IPS-18a (cell line): ENCODE data around the gene PARVA.

Experiments
- H3K27ac ChIP-seq: one replicate; pipeline ENCODE4 v1.5.1; 2013; ENCODE audit warnings: low read length
- H3K27me3 ChIP-seq: one replicate; pipeline ENCODE4 v1.6.1; 2013; ENCODE audit warnings: mild to moderate bottlenecking, low read length; ENCODE audit not compliant: control insufficient read depth, insufficient read depth
- H3K36me3 ChIP-seq: one replicate; pipeline ENCODE4 v1.6.1; 2013; ENCODE audit warnings: low read depth, low read length; ENCODE audit not compliant: control insufficient read depth
- H3K4me1 ChIP-seq: one replicate; pipeline ENCODE4 v1.6.1; 2013; ENCODE audit warnings: low read depth, low read length; ENCODE audit not compliant: control insufficient read depth
- H3K4me3 ChIP-seq: one replicate; pipeline ENCODE4 v1.5.1; 2013; ENCODE audit warnings: low read length
- H3K9ac ChIP-seq: one replicate; pipeline ENCODE4 v1.6.1; 2013; ENCODE audit warnings: mild to moderate bottlenecking, low read length, moderate library complexity
- H3K9me3 ChIP-seq: one replicate; pipeline ENCODE4 v1.6.1; 2013; ENCODE audit warnings: low read depth, low read length; ENCODE audit not compliant: control insufficient read depth

Gene PARVA

GRCh38 chr11:12529041-12529440, 151.7 kb downstream of the PARVA start:
- no peaks in the 10 kb centered on the region for H3K36me3 ChIP-seq
- H3K4me1 ChIP-seq: no peaks in the 10 kb centered on the region
- H3K4me3 ChIP-seq: no peak overlapping the region
- no peaks in the 10 kb centered on the region for H3K9me3 ChIP-seq
- no peaks in the 10 kb centered on the region for H3K27me3 ChIP-seq
- no peak overlapping the region for H3K27ac ChIP-seq
- H3K9ac ChIP-seq: no peak overlapping the region

DNA sequence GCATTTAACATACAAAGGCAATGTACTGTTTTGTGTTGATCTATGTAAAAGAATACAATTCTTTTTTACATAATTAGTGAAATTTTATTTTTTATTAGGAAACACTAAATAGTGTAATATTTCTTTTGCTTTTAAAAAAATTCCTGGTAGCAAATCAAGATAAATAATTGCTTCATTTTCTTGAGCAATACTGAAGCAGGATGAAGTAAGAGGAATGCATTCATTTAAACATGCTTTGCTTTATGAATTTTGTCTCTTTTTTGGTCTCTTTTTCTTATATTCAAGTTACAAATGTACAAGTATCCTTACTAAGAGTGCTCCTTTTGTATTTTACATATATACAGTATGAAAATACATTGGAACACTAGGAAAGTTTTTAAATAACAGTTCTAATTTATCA, 152.4 kb downstream of the PARVA start:
- H3K27me3 ChIP-seq: no peaks in the 10 kb centered on the region
- H3K27ac ChIP-seq: no peak overlapping the region
- no peaks in the 10 kb centered on the region for H3K9me3 ChIP-seq
- no peak overlapping the region for H3K4me3 ChIP-seq
- H3K4me1 ChIP-seq: no peaks in the 10 kb centered on the region
- no peaks in the 10 kb centered on the region for H3K36me3 ChIP-seq
- no peak overlapping the region for H3K9ac ChIP-seq

GRCh38 chr11:12531020-12531419, 153.6 kb downstream of the PARVA start:
- Histone ChIP-seq H3K9ac (no peak overlapping the region), H3K4me3 (no peak overlapping the region), H3K27me3 (no peaks in the 10 kb centered on the region), H3K36me3 (no peaks in the 10 kb centered on the region), H3K9me3 (no peaks in the 10 kb centered on the region), H3K4me1 (no peaks in the 10 kb centered on the region), H3K27ac (no peak overlapping the region)

- H3K4me1 ChIP-seq: no peaks in the 10 kb centered on the region
- H3K27ac ChIP-seq: no peak overlapping the region
- H3K27me3 ChIP-seq: no peaks in the 10 kb centered on the region
- no peaks in the 10 kb centered on the region for H3K36me3 ChIP-seq
- no peak overlapping the region for H3K9ac ChIP-seq
- no peak overlapping the region for H3K4me3 ChIP-seq
- H3K9me3 ChIP-seq: no peaks in the 10 kb centered on the region
Measured at GRCh38 chr11:12531681-12532080, 154.3 kb downstream of the PARVA start.

DNA sequence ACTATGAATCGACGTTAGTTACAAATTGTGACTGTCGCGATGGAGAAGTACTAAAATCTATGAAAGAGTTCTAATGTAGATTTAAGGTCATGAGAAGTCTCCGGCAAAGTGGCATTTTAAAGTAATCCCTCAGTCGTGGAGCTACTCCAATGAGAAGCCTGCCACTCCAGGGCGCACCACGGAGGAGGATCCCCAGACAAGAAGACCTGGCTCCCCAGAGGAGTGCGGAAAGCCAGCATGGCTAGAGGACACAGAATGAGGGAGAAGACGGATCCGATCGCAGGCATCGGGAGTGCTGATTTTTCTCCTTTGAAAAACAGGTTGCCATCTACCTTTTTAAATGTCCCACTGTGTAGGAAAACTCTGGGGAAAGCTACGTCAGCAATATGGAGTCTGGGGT, 155.2 kb downstream of the PARVA start:
- no peak overlapping the region for H3K27ac ChIP-seq
- no peaks in the 10 kb centered on the region for H3K27me3 ChIP-seq
- no peak overlapping the region for H3K9ac ChIP-seq
- no peaks in the 10 kb centered on the region for H3K4me1 ChIP-seq
- H3K9me3 ChIP-seq: no peaks in the 10 kb centered on the region
- H3K36me3 ChIP-seq: no peaks in the 10 kb centered on the region
- no peak overlapping the region for H3K4me3 ChIP-seq

DNA sequence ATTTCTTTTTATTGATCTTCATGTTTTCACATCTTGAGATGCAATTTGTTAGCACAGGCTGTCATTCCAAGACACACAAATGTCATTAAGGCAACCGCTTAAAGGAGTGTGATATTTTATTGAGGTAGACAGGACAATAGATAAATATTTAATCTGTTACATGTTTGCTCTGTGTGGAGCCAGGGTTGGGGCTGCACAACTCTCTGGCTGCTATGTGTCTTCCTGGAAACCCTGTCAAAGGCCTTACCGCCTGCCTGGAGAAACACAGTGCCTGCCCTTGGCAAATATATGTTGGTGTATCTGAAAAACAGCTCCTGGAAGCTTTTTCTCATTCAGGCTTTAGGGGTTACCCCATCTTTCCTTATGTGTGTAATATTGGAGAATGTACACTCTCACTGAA, 157.2 kb downstream of the PARVA start:
- no peaks in the 10 kb centered on the region for H3K4me1 ChIP-seq
- no peak overlapping the region for H3K4me3 ChIP-seq
- H3K36me3 ChIP-seq: no peaks in the 10 kb centered on the region
- no peaks in the 10 kb centered on the region for H3K27me3 ChIP-seq
- H3K27ac ChIP-seq: no peak overlapping the region
- no peaks in the 10 kb centered on the region for H3K9me3 ChIP-seq
- H3K9ac ChIP-seq: no peak overlapping the region

GRCh38 chr11:12535321-12535720, 157.9 kb downstream of the PARVA start:
- no peak overlapping the region for H3K27ac ChIP-seq
- no peaks in the 10 kb centered on the region for H3K4me1 ChIP-seq
- H3K4me3 ChIP-seq: no peak overlapping the region
- no peaks in the 10 kb centered on the region for H3K9me3 ChIP-seq
- no peaks in the 10 kb centered on the region for H3K36me3 ChIP-seq
- no peaks in the 10 kb centered on the region for H3K27me3 ChIP-seq
- no peak overlapping the region for H3K9ac ChIP-seq

- H3K36me3 ChIP-seq: no peaks in the 10 kb centered on the region
Measured at GRCh38 chr11:12536566-12536965, 159.2 kb downstream of the PARVA start.

DNA sequence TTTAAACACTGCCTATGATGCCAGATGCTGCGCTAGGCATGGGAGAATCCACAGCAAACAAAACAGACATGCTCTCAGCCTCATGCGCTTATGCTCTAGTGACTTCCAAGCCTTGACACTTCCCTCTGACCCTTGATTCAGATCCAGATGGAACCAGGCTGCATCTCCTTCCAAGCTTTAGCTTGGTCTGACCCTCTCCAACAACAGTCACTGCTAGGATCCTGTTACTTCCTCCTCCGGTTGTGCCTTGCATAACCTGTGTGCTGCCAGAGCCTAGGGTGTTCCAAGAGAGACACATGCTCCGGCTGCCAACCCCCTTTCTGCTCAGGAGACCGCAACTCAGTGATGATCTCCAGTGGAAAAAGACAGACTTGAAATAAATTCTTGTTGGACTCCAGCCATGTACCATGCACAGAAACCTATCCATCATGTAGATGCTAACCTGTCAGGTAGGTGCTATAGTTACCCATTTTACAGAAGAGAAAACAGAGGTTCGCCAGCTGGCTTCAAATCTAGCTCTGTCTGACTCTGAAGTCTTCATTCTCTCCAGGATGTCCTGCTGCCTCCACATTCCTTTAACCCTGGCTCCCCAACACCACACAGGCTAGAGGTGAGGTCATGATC, 160.5 kb downstream of the PARVA start:
- Histone ChIP-seq H3K9ac (no peak overlapping the region), H3K27ac (no peak overlapping the region), H3K27me3 (no peaks in the 10 kb centered on the region), H3K4me1 (no peaks in the 10 kb centered on the region), H3K4me3 (no peak overlapping the region), H3K9me3 (no peaks in the 10 kb centered on the region), H3K36me3 (no peaks in the 10 kb centered on the region)

More at GRCh38 chr11:12536566-12536965, 159.2 kb downstream of the PARVA start:
- no peak overlapping the region for H3K27ac ChIP-seq
- no peak overlapping the region for H3K4me3 ChIP-seq
- no peak overlapping the region for H3K9ac ChIP-seq
- no peaks in the 10 kb centered on the region for H3K9me3 ChIP-seq
- H3K4me1 ChIP-seq: no peaks in the 10 kb centered on the region
- H3K27me3 ChIP-seq: no peaks in the 10 kb centered on the region

DNA sequence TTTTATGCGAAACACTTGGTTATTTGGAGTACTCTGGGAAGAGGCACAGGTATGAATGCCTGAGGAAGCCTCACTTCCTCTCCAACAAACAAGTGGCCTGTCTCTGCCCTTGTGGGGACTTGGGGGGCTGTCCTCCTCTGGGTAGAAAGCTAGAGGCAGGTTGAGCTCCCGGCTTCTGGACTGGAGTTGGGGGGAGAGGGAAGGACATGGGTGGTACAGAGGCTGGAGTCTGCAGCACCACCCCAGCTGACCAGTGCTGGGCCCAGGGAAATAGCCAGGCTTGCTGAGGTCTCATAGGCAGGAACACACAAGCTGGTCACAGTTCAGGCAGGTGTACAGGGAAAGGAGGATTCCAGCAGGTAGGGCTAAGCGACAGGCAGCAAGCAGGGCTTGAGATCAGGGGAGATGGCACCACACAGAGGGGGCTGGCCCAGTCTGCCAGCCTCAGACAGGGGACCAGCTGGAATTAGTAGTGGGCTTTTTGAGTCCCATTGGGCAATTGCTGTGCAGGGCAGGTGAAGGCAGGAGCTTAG, 161.6 kb downstream of the PARVA start:
- Histone ChIP-seq H3K27ac (no peak overlapping the region), H3K27me3 (no peaks in the 10 kb centered on the region)

GRCh38 chr11:12539572-12539971, 162.2 kb downstream of the PARVA start:
- no peaks in the 10 kb centered on the region for H3K27me3 ChIP-seq
- H3K36me3 ChIP-seq: no peaks in the 10 kb centered on the region
- H3K4me3 ChIP-seq: no peak overlapping the region
- no peaks in the 10 kb centered on the region for H3K4me1 ChIP-seq
- no peaks in the 10 kb centered on the region for H3K9me3 ChIP-seq
- no peak overlapping the region for H3K27ac ChIP-seq
- H3K9ac ChIP-seq: no peak overlapping the region

More for the DNA sequence above, 161.6 kb downstream of the PARVA start:
- Histone ChIP-seq H3K4me3 (no peak overlapping the region), H3K9ac (no peak overlapping the region), H3K36me3 (no peaks in the 10 kb centered on the region), H3K4me1 (no peaks in the 10 kb centered on the region), H3K9me3 (no peaks in the 10 kb centered on the region)

- Histone ChIP-seq H3K27me3 (no peaks in the 10 kb centered on the region), H3K9ac (no peak overlapping the region), H3K27ac (no peak overlapping the region), H3K4me1 (no peaks in the 10 kb centered on the region), H3K9me3 (no peaks in the 10 kb centered on the region), H3K4me3 (no peak overlapping the region), H3K36me3 (no peaks in the 10 kb centered on the region)
Measured at GRCh38 chr11:12540075-12540680, 162.8 kb downstream of the PARVA start.
